Measurements from ENCODE around the gene TTC34. TPM values are rescaled to one million over a fixed set of nuclear protein-coding genes. Genes with fewer than 3 reads are reported as not detected.
A peak's percentile ranks its signal among the peaks of the same experiment; 100 is the strongest.

TTC34 gene
- total RNA-seq, 3 donors from 2014 or later, result 0.16 to 0.88 (median 0.66) TPM

- DNase-seq (ENCODE audit: low spot score in 2 of 2), result peak in 1 of 2 donors; percentile 47
- intact Hi-C loops (cut with DNase I; ENCODE audit: low total_unique reads), result loop anchor here (5.0 to 10.0 kb wide), 2 partner anchors 202 to 550 kb away; partner anchors contain the start of gene PRKCZ
- TF ChIP-seq CTCF (IDR thresholded peaks at IDR 0.05), result no peak
- no peak for TF ChIP-seq POLR2A (IDR thresholded peaks at IDR 0.05)
- no peak for TF ChIP-seq POLR2AphosphoS5 (IDR thresholded peaks at IDR 0.05)
- H3K36me3 ChIP-seq, result no peaks in the 10 kb centered on the region
- H3K9me3 ChIP-seq, result no peaks in the 10 kb centered on the region
- no peaks in the 10 kb centered on the region for H3K4me1 ChIP-seq
- no peak overlapping the region for H3K4me3 ChIP-seq
- H3K27me3 ChIP-seq, result peaks cover 0 to 22% of the 10 kb centered on the region in 2 donors
- H3K27ac ChIP-seq, result no peak overlapping the region
These were observed 196.5 kb downstream of the TTC34 start for GRCh38 chr1:2604844-2605508.

DNA sequence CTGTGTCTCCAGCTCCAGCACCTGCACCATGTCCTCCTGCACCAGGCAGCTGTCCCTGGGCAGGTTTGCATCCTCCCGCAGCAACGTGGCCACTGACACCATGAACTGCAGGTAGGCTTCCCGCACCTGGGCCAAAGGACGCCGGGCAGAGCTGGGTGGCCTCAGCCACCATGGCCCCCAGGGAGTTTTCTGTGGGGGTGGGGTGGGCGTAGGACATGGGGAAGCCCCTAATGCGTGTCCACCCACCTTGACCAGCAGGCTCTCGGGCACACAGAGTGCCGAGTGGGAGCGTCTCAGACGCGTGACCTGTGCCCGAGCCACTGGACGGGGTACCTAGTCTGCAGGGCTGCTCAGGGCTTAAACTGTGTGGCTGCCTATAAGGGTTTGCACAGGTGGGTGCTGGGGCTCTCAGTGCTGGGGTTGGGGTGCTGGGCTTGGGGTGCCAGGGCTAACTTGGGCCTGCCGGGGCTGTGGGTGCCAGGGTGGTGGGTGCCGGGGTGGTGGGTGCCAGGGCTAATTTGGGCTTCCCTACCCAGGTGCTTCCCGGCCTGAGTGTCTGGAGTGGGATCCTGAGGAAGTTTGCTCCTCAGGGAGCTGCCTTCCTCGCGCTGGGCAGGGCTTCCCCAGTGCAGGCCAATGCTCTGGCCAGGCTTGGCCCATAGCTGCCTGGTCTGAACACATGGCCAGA is 197.2 kb downstream of the TTC34 start:
- intact Hi-C loops (cut with DNase I; ENCODE audit: low total_unique reads), result loop anchor here (5.0 to 10.0 kb wide), 2 partner anchors 203 to 549 kb away; partner anchors contain the start of gene PRKCZ
- DNase-seq (ENCODE audit: low spot score in 2 of 2), result no peak
- H3K4me1 ChIP-seq, result no peaks in the 10 kb centered on the region
- no peak overlapping the region for H3K27ac ChIP-seq
- no peaks in the 10 kb centered on the region for H3K36me3 ChIP-seq
- H3K27me3 ChIP-seq, result peaks cover 0 to 22% of the 10 kb centered on the region in 2 donors
- H3K4me3 ChIP-seq, result no peak overlapping the region
- TF ChIP-seq POLR2AphosphoS5 (IDR thresholded peaks at IDR 0.05), result no peak
- TF ChIP-seq CTCF (IDR thresholded peaks at IDR 0.05), result no peak
- TF ChIP-seq POLR2A (IDR thresholded peaks at IDR 0.05), result no peak
- no peaks in the 10 kb centered on the region for H3K9me3 ChIP-seq

GRCh38 chr1:2603521-2604155 is 197.9 kb downstream of the TTC34 start:
- no peak overlapping the region for H3K4me3 ChIP-seq
- H3K4me1 ChIP-seq, result no peaks in the 10 kb centered on the region
- H3K36me3 ChIP-seq, result no peaks in the 10 kb centered on the region
- H3K27ac ChIP-seq, result no peak overlapping the region
- TF ChIP-seq CTCF (IDR thresholded peaks at IDR 0.05) (no peak), POLR2A (IDR thresholded peaks at IDR 0.05) (no peak), POLR2AphosphoS5 (IDR thresholded peaks at IDR 0.05) (no peak)
- DNase-seq (ENCODE audit: low spot score in 2 of 2), result no peak
- intact Hi-C loops (cut with DNase I; ENCODE audit: low total_unique reads), result loop anchor here (5.0 to 10.0 kb wide), 2 partner anchors 204 to 549 kb away; partner anchors contain the start of gene PRKCZ
- H3K9me3 ChIP-seq, result peaks cover 0 to 6% of the 10 kb centered on the region in 2 donors
- H3K27me3 ChIP-seq, result peaks cover 0 to 22% of the 10 kb centered on the region in 2 donors

DNA sequence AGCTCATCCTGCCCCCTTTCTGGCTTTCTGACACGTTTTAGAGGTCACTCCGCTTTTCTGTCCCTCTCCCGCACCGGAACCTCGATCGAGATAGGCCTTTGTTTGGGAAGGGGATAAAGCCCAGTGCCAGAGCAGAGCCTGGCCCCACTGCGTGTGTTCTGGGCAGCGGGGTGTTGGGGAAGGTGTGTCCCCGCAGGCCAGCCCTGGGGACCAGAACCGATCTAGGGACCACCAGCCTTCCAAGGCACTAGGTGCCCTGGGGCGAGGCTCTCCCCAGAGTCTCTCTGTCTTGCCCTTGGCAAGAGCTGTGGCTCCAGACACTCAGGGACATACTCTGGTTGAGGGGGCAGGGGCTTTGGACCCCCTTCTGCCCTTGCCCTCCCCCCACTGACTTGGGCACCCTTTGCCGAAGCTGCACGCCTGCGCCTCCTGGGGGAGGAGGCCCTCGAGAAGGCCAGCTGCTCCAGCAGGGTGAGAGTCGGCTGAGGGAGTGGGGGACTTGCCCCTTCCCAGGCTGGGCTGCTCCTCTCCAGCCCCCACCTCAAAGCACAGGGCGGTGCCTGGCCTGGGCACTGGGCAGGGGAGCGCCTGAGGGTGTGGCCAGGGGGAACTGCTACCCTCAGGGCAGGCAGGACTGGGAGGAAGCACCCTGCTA is 198.5 kb downstream of the TTC34 start:
- H3K9me3 ChIP-seq, result peaks cover 0 to 10% of the 10 kb centered on the region in 2 donors
- intact Hi-C loops (cut with DNase I; ENCODE audit: low total_unique reads), result loop anchor here (5.0 to 10.0 kb wide), 2 partner anchors 204 to 548 kb away; partner anchors contain the start of gene PRKCZ
- no peak for DNase-seq (ENCODE audit: low spot score in 2 of 2)
- TF ChIP-seq POLR2A (IDR thresholded peaks at IDR 0.05) (no peak), POLR2AphosphoS5 (IDR thresholded peaks at IDR 0.05) (no peak), CTCF (IDR thresholded peaks at IDR 0.05) (no peak)
- H3K4me1 ChIP-seq, result no peaks in the 10 kb centered on the region
- H3K27me3 ChIP-seq, result peaks cover 0 to 22% of the 10 kb centered on the region in 2 donors
- H3K27ac ChIP-seq, result no peak overlapping the region
- no peak overlapping the region for H3K4me3 ChIP-seq
- no peaks in the 10 kb centered on the region for H3K36me3 ChIP-seq
